Fibroblast of lung (primary cell): ENCODE measurements around the gene WDR35.

Experiments
- CTCF ChIP-seq, 2 donors: IDR thresholded peaks in 1 of 2; conservative IDR thresholded peaks in 1 of 2; 1 replicate in 1 of 2; 2 replicates in 1 of 2; pipeline ENCODE4 v1.5.1; 2011 to 2012; ENCODE audit warnings: low read length in 2 of 2, control low read depth in 1 of 2, inconsistent platforms in 1 of 2, low read depth in 1 of 2, mild to moderate bottlenecking in 1 of 2
- EZH2 ChIP-seq: IDR thresholded peaks from 2 replicates; pipeline ENCODE4 v1.5.1; 2012; ENCODE audit warnings: low read length, control low read depth, mild to moderate bottlenecking; ENCODE audit errors: missing control alignments

GRCh38 chr2:19929226-19929625 lies 60.7 kb downstream of the WDR35 start:
- TF ChIP-seq CTCF (conservative IDR thresholded peaks at IDR 0.05 in 1 of 2, IDR thresholded peaks at IDR 0.05 in 1 of 2; ENCODE audit: low read depth in 1 of 2, low read length in 2 of 2) (no peak), EZH2 (no peak)
